Measurements from ENCODE around the gene WIPF1. TPM values are rescaled to one million over a fixed set of nuclear protein-coding genes. Genes with fewer than 3 reads are reported as not detected.

WIPF1 gene
- total RNA-seq, 4 donors from 2014 or later, result 3.1 to 8.4 (median 4.9) TPM

DNA sequence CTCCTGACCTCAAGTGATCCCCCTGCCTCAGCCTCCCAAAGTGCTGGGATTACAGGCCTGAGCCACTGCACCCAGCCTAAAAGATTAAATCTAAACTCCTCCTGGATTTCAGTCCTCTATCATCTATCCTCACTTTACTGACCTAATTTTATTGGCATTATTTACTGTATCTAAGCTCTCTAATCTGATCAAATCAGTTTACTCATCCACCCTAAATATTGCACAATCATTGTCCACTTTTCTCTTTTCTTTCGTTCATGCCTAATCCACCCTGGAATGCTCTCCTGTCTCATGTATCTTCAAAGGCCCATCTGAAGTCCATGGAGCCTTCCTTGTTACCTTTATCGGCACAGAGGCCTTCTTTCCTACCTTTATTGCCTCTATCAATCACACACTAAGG is 79.2 kb downstream of the WIPF1 start:
- in situ Hi-C loops (cut with MboI; ENCODE audit: low sequenced_read_pairs in 4 of 4) (no loop called here), intact Hi-C loops (cut with DNase I; ENCODE audit: low total_unique reads) (no loop called here)
- no peak for ATAC-seq
- TF ChIP-seq POLR2A (IDR thresholded peaks at IDR 0.05), result no peak
- TF ChIP-seq, protein P1, sequence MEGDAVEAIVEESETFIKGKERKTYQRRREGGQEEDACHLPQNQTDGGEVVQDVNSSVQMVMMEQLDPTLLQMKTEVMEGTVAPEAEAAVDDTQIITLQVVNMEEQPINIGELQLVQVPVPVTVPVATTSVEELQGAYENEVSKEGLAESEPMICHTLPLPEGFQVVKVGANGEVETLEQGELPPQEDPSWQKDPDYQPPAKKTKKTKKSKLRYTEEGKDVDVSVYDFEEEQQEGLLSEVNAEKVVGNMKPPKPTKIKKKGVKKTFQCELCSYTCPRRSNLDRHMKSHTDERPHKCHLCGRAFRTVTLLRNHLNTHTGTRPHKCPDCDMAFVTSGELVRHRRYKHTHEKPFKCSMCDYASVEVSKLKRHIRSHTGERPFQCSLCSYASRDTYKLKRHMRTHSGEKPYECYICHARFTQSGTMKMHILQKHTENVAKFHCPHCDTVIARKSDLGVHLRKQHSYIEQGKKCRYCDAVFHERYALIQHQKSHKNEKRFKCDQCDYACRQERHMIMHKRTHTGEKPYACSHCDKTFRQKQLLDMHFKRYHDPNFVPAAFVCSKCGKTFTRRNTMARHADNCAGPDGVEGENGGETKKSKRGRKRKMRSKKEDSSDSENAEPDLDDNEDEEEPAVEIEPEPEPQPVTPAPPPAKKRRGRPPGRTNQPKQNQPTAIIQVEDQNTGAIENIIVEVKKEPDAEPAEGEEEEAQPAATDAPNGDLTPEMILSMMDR (IDR thresholded peaks at IDR 0.05 in 4 of 5, conservative IDR thresholded peaks at IDR 0.05 in 1 of 5), result no peak
- Histone ChIP-seq H3K9me3 (no peaks in the 10 kb centered on the region), H3K4me3 (no peak overlapping the region), H3K27me3 (no peaks in the 10 kb centered on the region), H3K4me1 (no peaks in the 10 kb centered on the region), H3K27ac (no peak overlapping the region), H3K36me3 (no peaks in the 10 kb centered on the region)
- DNase-seq, result no peak

- H3K27ac ChIP-seq, result no peak overlapping the region
- TF ChIP-seq, protein P1 (IDR thresholded peaks at IDR 0.05 in 4 of 5, conservative IDR thresholded peaks at IDR 0.05 in 1 of 5), result no peak
- no peak for TF ChIP-seq POLR2A (IDR thresholded peaks at IDR 0.05)
- H3K27me3 ChIP-seq, result no peaks in the 10 kb centered on the region
- H3K9me3 ChIP-seq, result no peaks in the 10 kb centered on the region
- intact Hi-C loops (cut with DNase I; ENCODE audit: low total_unique reads) (no loop called here), in situ Hi-C loops (cut with MboI; ENCODE audit: low sequenced_read_pairs in 4 of 4) (no loop called here)
- DNase-seq, result no peak
- no peak overlapping the region for H3K4me3 ChIP-seq
- no peaks in the 10 kb centered on the region for H3K36me3 ChIP-seq
- no peak for ATAC-seq
- H3K4me1 ChIP-seq, result no peaks in the 10 kb centered on the region
These were observed 80.9 kb downstream of the WIPF1 start for GRCh38 chr2:174516501-174517378.

DNA sequence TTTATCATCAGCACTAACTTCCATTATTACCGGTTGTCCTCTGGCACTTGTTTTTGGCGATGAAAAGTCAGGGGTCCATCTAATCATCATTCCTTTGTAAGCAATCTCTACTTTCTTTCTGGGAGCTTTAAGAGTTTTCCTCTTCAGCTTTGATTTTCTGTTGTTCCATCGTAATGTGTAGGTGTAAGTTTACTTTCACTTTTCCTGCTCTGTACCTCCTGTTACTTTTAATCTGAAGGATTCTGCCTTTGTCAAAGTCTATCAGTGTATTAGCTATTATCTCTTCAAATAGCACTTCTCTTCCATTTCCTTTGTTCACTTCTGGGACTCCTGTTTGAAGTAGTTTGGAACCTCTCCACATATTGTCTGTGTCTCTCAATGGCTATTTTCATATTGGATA is 85.3 kb downstream of the WIPF1 start:
- Histone ChIP-seq H3K4me1 (no peaks in the 10 kb centered on the region), H3K27ac (no peak overlapping the region), H3K4me3 (no peak overlapping the region), H3K36me3 (no peaks in the 10 kb centered on the region), H3K27me3 (no peaks in the 10 kb centered on the region), H3K9me3 (no peaks in the 10 kb centered on the region)
- ATAC-seq (no peak), DNase-seq (no peak)
- TF ChIP-seq, protein P1 (IDR thresholded peaks at IDR 0.05 in 4 of 5, conservative IDR thresholded peaks at IDR 0.05 in 1 of 5), result no peak
- no peak for TF ChIP-seq POLR2A (IDR thresholded peaks at IDR 0.05)
- intact Hi-C loops (cut with DNase I; ENCODE audit: low total_unique reads), result no loop called here
- in situ Hi-C loops (cut with MboI; ENCODE audit: low sequenced_read_pairs in 4 of 4), result no loop called here

DNA sequence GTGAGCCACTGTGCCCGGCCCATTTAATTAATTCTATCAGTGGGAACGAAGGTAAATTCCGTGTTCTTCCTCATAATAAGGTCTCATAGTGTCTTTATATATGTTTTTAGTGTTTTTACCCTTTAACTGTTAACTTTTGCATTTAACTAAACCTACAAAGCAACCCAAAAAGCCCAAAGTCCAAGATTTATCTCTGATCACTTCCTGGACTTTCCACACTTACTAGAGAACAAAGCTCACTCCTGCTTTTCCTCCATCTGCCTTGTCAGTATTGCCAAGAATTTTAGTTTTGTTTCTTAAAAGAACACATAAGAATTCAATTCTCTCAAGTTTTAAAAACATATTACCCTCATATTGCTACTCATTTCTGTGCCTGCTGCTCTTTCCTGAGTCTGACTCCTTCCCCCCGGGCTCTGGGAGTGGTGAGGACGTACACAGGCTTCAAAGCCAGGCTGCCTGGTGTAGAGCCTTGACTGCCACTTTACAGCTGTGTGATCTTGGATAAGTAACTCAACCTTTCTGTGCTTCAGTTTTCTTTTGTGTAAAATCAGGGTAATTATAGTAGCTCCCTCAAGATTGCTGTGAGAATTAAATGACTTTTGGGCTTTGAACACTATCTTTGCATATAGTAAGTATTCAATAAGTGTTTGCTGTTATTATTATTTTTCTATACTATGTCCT is 85.9 kb downstream of the WIPF1 start:
- H3K4me1 ChIP-seq, result no peaks in the 10 kb centered on the region
- no peak for TF ChIP-seq POLR2A (IDR thresholded peaks at IDR 0.05)
- TF ChIP-seq, protein P1 (IDR thresholded peaks at IDR 0.05 in 4 of 5, conservative IDR thresholded peaks at IDR 0.05 in 1 of 5), result no peak
- intact Hi-C loops (cut with DNase I; ENCODE audit: low total_unique reads) (no loop called here), in situ Hi-C loops (cut with MboI; ENCODE audit: low sequenced_read_pairs in 4 of 4) (no loop called here)
- H3K4me3 ChIP-seq, result no peak overlapping the region
- DNase-seq, result no peak
- no peaks in the 10 kb centered on the region for H3K36me3 ChIP-seq
- ATAC-seq, result no peak
- no peaks in the 10 kb centered on the region for H3K9me3 ChIP-seq
- H3K27ac ChIP-seq, result no peak overlapping the region
- no peaks in the 10 kb centered on the region for H3K27me3 ChIP-seq
